ENCODE data around the gene RASSF1. TPM values are rescaled to one million over a fixed set of nuclear protein-coding genes. Genes with fewer than 3 reads are reported as not detected.
A peak's percentile ranks its signal among the peaks of the same experiment; 100 is the strongest.

The RASSF1 gene
- total and polyA plus RNA-seq, 9 donors: 12.5 to 32.6 (median 25.5) TPM

DNA sequence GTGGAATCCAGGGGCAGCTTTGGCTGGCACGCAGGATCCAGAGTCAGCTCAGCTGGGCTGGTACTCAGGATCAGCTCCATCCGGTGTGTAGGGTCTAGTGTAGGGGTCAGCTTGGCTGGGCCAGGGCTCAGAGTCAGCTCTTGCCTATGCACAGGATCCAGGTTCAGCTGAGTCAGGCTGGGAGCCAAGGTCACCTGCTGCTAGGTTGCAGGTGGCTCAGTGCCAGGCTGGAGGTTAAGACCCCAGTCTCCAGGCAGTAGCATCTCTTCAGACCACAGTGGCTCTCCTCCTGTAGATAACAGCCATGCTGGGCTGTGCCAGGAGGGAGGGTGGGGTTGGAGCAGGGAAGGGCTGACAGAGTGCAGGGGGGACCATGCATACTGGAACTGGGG is 43.3 kb downstream of the RASSF1 start:
- intact Hi-C loops (cut with DNase I): no loop called here
- Histone ChIP-seq H3K9me3 (no peaks in the 10 kb centered on the region), H3K4me1 (ENCODE audit: insufficient read depth) (peaks cover 9% of the 10 kb centered on the region), H3K27me3 (no peaks in the 10 kb centered on the region), H3K27ac (no peak overlapping the region), H3K36me3 (no peaks in the 10 kb centered on the region), H3K4me3 (no peak overlapping the region)
- TF ChIP-seq, protein P1, sequence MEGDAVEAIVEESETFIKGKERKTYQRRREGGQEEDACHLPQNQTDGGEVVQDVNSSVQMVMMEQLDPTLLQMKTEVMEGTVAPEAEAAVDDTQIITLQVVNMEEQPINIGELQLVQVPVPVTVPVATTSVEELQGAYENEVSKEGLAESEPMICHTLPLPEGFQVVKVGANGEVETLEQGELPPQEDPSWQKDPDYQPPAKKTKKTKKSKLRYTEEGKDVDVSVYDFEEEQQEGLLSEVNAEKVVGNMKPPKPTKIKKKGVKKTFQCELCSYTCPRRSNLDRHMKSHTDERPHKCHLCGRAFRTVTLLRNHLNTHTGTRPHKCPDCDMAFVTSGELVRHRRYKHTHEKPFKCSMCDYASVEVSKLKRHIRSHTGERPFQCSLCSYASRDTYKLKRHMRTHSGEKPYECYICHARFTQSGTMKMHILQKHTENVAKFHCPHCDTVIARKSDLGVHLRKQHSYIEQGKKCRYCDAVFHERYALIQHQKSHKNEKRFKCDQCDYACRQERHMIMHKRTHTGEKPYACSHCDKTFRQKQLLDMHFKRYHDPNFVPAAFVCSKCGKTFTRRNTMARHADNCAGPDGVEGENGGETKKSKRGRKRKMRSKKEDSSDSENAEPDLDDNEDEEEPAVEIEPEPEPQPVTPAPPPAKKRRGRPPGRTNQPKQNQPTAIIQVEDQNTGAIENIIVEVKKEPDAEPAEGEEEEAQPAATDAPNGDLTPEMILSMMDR (IDR thresholded peaks at IDR 0.05): no peak
- peak in 3 of 5 donors; percentile 61 to 67 (median 63) for DNase-seq
- 80 to 82% (median 81%) methylated on average over 2 of the region's 2 CpGs for WGBS, 3 donors

DNA sequence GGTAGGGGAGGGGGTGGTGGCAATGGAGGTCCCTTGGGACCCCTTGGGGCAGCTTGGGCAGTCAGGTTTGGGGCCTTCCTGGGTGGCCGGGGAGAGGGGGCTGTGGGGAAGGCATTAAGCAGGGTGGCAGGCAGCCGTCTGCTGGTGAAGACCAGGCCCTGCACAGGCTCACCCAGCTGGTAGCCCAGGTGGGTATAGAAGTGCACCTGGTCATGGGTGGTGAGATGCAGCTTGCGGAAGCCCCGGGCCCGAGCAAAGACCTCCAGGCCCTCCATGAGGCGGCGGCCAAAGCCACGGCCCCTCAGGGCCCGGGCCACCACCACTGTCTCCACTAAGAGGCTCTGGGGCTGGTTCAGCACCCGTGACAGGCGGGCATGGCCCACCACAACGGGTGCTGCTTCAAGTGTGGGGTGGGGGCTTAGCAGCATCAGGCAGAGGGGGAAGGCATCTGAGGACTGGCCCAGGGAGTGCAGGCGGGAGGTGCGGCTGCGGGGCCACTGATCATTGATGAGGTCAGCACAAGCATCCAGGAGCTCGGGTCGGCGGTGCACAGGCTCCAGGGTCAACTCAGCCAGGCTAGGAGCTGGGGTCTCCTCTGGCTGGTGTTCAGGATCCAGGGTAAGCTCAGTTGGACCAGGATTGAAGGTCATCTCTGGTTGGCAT is 43.8 kb downstream of the RASSF1 start:
- H3K27ac ChIP-seq: no peak overlapping the region
- DNase-seq: peak in 2 of 5 donors; percentile 47 to 49
- no peaks in the 10 kb centered on the region for H3K27me3 ChIP-seq
- WGBS, 3 donors: 85 to 87% (median 86%) methylated on average over 17 to 18 of the region's 18 CpGs
- H3K4me1 ChIP-seq (ENCODE audit: insufficient read depth): peaks cover 9% of the 10 kb centered on the region
- TF ChIP-seq POLR2A (IDR thresholded peaks at IDR 0.05) (no peak), EP300 (IDR thresholded peaks at IDR 0.05) (no peak)
- TF ChIP-seq, protein P1 (IDR thresholded peaks at IDR 0.05): no peak
- intact Hi-C loops (cut with DNase I): no loop called here
- no peaks in the 10 kb centered on the region for H3K36me3 ChIP-seq
- no peaks in the 10 kb centered on the region for H3K9me3 ChIP-seq
- H3K4me3 ChIP-seq: no peak overlapping the region

DNA sequence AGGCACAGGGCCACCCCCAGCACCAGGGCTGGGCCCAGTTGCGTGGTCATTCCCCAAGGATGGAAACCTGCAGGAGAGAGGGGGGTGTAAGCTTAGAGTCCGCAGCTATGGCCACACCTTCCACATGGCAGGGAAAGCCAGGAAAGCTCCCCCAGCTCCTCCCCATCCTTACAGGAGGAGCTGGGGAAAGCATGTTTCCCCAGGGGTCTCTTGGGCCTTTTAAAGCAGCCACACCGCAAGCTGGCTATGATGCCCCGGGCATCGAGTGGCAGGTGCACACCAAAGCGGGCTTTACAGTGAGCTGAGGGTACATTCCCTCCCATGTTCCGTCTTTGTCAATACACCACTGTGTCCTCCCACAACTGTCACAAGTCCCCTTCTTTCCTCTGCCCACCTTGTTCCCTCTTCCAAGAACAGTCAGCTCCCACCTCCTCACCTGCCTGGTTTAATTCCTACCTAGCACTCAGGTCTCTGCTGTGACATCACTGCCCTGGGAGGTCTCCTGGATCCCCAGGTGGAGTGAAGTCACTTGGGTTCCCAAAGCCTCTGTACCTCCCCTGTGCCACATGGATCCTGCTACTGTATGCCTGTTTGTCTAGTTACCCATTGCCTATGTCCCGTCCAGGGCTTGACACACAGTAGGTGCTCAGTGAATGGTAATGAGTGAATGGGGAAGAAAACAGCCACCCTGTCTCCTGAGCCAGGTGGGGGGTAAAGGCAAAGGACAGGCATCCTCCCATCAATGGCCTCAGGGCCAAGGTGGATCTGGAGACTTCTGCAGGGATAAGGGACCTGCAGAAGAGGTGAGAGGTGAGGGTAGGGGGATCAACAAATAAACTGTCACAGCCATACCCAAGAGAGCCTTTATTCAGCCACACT is 44.8 kb downstream of the RASSF1 start:
- no peaks in the 10 kb centered on the region for H3K36me3 ChIP-seq
- intact Hi-C loops (cut with DNase I): no loop called here
- no peaks in the 10 kb centered on the region for H3K9me3 ChIP-seq
- DNase-seq: no peak
- 72 to 76% (median 72%) methylated on average over 8 of the region's 8 CpGs for WGBS, 3 donors
- no peak for TF ChIP-seq EP300 (IDR thresholded peaks at IDR 0.05)
- no peak for TF ChIP-seq POLR2A (IDR thresholded peaks at IDR 0.05)
- TF ChIP-seq, protein P1 (IDR thresholded peaks at IDR 0.05): no peak
- H3K27ac ChIP-seq: no peak overlapping the region
- no peaks in the 10 kb centered on the region for H3K27me3 ChIP-seq
- H3K4me3 ChIP-seq: no peak overlapping the region
- peaks cover 12% of the 10 kb centered on the region for H3K4me1 ChIP-seq (ENCODE audit: insufficient read depth)

DNA sequence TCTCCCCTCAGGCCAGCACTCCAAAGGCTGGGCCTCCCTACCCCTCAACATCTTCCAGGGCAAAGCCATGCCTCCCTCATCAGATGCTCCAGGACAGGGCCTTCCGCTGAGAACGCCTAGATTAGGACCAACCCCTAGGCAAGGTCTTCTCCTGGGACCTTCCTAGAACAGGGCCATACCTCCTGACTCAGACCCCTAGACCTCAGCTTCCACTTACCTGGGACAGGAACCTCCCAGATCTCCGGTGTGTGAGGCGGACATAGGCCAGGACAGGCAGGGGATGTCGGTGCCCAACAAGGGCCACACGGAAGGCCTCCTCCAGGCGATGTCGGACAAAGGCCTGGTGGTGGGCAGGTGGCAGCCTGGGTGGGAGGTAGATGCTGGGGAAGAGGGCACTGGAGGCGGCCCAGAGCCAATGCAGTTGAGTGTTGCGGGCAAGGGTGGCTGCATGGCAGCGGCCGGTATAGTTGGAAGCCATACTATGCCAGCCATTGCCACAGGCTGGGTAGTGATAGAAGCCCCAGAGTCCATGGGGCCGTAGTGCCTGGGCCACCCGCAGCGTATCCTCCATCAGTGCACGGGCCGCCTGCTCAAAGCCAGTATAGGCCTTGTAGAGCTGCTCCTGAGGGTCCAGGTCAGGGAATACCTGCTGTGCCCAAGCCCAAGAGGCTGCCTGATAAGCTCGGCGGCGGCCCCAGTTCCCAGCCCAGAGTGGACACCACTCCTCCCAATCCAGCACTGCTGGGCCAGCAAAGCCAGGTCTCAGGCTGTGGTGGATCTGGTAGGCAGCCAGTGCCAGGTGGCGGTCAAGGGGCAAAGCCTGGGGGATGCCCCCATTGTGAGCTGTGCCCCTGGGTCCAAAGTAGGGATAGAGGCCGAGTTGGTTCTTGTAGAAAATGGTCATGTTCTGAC is 45.9 kb downstream of the RASSF1 start:
- Histone ChIP-seq H3K9me3 (no peaks in the 10 kb centered on the region), H3K4me1 (ENCODE audit: insufficient read depth) (peaks cover 9% of the 10 kb centered on the region), H3K36me3 (no peaks in the 10 kb centered on the region), H3K4me3 (no peak overlapping the region), H3K27me3 (no peaks in the 10 kb centered on the region), H3K27ac (no peak overlapping the region)
- DNase-seq: no peak
- no peak for TF ChIP-seq EP300 (IDR thresholded peaks at IDR 0.05)
- intact Hi-C loops (cut with DNase I): no loop called here
- WGBS, 3 donors: 82 to 88% (median 87%) methylated on average over 21 to 22 of the region's 22 CpGs

Measured in ovary (tissue), 9 donors.